Stomach (tissue), 4 donors: Measurements from ENCODE around the gene TBC1D16.

Source experiments
- EP300 ChIP-seq: sonication (generic); formaldehyde crosslinking; IDR thresholded peaks from one replicate; pipeline ENCODE4 v1.6.1; 2017; ENCODE audit warnings: antibody characterized with exemption
- POLR2AphosphoS5 ChIP-seq, 3 donors: sonication (generic); formaldehyde crosslinking; IDR thresholded peaks; one replicate each; pipeline ENCODE4 v1.6.1; 2016; ENCODE audit warnings: antibody characterized with exemption in 3 of 3
- TF ChIP-seq, protein P1 (sequence below), 7 experiments: fragments of 450-650 bp in 4 of 7; fragments of 200-600 bp in 3 of 7; sonication (generic) in 3 of 7; IDR thresholded peaks; one replicate each; pipeline ENCODE4 v1.5.1; 2016 to 2019; ENCODE audit warnings: antibody characterized with exemption in 7 of 7, control low read depth in 2 of 7, mild to moderate bottlenecking in 1 of 7

DNA sequence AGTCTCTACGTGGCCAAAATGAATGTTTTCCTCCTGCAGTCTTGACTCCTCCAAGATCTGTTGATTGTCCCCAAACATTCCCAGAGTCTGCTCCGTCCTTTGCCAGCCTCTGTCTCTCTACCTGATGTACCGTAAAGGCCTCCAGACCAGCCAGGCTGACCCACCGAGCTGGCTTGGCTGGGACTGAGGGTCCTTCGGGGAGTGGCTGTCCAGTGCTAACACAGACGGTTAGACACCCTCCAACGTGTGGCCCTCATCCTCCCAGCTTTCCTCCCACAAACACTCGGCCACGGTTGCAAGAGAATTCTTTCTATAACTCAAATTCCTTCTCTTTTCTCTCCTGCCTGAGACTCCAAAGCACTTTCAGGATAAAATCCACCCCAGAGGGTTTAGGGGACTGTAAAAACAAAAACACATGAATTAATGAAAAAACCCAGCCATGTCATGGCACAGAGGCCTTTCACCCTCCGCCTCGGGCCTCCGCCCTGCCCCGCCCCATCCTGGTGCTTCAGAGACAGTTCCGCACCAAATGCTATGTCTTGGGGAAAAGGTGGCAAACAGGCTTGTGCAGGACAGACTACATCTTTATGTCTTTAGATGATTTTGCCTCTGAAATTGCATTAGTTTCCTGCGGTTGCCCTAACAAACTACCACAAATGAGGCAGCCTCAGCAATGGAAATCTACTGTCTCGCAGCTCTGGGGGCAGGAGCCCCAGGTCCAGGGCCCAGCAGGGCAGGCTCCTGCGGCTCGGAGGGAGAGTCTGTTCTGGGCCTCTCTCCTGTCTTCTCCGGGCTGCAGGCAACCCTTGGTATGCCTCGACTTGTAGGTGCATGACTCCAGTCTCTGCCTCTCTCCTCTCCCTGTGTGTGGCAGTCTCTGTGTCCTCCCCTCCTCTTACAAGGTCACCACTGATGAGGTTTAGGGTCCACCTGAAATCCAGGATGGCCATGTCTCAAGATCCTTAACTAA is 124.0 kb downstream of the TBC1D16 start:
- no peak for TF ChIP-seq POLR2AphosphoS5 (IDR thresholded peaks at IDR 0.05)
- TF ChIP-seq, protein P1, sequence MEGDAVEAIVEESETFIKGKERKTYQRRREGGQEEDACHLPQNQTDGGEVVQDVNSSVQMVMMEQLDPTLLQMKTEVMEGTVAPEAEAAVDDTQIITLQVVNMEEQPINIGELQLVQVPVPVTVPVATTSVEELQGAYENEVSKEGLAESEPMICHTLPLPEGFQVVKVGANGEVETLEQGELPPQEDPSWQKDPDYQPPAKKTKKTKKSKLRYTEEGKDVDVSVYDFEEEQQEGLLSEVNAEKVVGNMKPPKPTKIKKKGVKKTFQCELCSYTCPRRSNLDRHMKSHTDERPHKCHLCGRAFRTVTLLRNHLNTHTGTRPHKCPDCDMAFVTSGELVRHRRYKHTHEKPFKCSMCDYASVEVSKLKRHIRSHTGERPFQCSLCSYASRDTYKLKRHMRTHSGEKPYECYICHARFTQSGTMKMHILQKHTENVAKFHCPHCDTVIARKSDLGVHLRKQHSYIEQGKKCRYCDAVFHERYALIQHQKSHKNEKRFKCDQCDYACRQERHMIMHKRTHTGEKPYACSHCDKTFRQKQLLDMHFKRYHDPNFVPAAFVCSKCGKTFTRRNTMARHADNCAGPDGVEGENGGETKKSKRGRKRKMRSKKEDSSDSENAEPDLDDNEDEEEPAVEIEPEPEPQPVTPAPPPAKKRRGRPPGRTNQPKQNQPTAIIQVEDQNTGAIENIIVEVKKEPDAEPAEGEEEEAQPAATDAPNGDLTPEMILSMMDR (IDR thresholded peaks at IDR 0.05) = no peak
- TF ChIP-seq EP300 = no peak
